ENCODE data around the gene SH3RF1. TPM values are rescaled to one million over a fixed set of nuclear protein-coding genes. Genes with fewer than 3 reads are reported as not detected.

SH3RF1 gene
- total RNA-seq, 1 experiment from 2014 or later: 59.5 TPM

- no TSS peak for BruUV-seq (replicated peaks)
- Histone ChIP-seq H3K9ac (ENCODE audit: low read length) (no peak overlapping the region), H3K27ac (ENCODE audit: low read depth, low read length) (no peak overlapping the region), H3K27me3 (ENCODE audit: insufficient read depth, low read length) (no peaks in the 10 kb centered on the region), H3K4me2 (ENCODE audit: low read length) (no peak overlapping the region), H3K4me1 (ENCODE audit: control insufficient read depth in 1 of 2, insufficient read depth in 2 of 2, low read length in 2 of 2) (no peaks in the 10 kb centered on the region), H2AFZ (ENCODE audit: low read depth, low read length, poor library complexity, severe bottlenecking) (no peak overlapping the region), H3K9me3 (ENCODE audit: control insufficient read depth in 1 of 2, insufficient read depth in 1 of 2, low read depth in 1 of 2, low read length in 2 of 2) (no peaks in the 10 kb centered on the region), H3K36me3 (ENCODE audit: control insufficient read depth in 1 of 2, insufficient read depth in 2 of 2, low read length in 2 of 2) (peaks cover 13 to 39% of the 10 kb centered on the region in 2 experiments; a peak in 3 of 4 replicates), H3K4me3 (replicated peaks in 1 of 2; ENCODE audit: low read depth in 1 of 2, low read length in 2 of 2) (no peak overlapping the region), H3K9me2 (ENCODE audit: insufficient read depth) (no peaks in the 10 kb centered on the region), H4K20me1 (ENCODE audit: insufficient read depth) (no peaks in the 10 kb centered on the region), H3K79me2 (ENCODE audit: insufficient read depth, low read length) (no peaks in the 10 kb centered on the region; the same call in 1 of the 2 replicates)
- ChIA-PET RAD21 (ENCODE audit: low non-redundant PET in 1 of 2, low total read pairs in 2 of 2, uncharacterized antibody in 2 of 2, unreplicated experiment in 2 of 2) (no interaction called here), CTCF (no interaction called here), POLR2A (no interaction called here)
- intact Hi-C loops (cut with micrococcal nuclease): no loop called here
- no peak for TF ChIP-seq ATF3 (IDR thresholded peaks at IDR 0.05)
- no peak for TF ChIP-seq EZH2phosphoT487 (IDR thresholded peaks at IDR 0.05; ENCODE audit: borderline replicate concordance)
- TF ChIP-seq ZBTB33 (IDR thresholded peaks at IDR 0.05; ENCODE audit: extremely low read depth, insufficient replicate concordance, low read length): no peak
- TF ChIP-seq CEBPB (IDR thresholded peaks at IDR 0.05; ENCODE audit: low read depth): no peak
- no peak for TF ChIP-seq TCF7L2 (IDR thresholded peaks at IDR 0.05; ENCODE audit: borderline replicate concordance, extremely low read depth, insufficient read depth, insufficient read length)
- no peak for TF ChIP-seq SRF (IDR thresholded peaks at IDR 0.05; ENCODE audit: low read depth)
- TF ChIP-seq CTCF (IDR thresholded peaks at IDR 0.05 in 2 of 3, conservative IDR thresholded peaks at IDR 0.05 in 1 of 3; ENCODE audit: borderline replicate concordance in 1 of 3, insufficient read depth in 1 of 3, low read depth in 2 of 3, low read length in 2 of 3): no peak
- no peak for TF ChIP-seq JUND (IDR thresholded peaks at IDR 0.05)
- no peak for TF ChIP-seq EZH2 (IDR thresholded peaks at IDR 0.05)
- TF ChIP-seq CBX3 (IDR thresholded peaks at IDR 0.05; ENCODE audit: low read depth): no peak
- no peak for TF ChIP-seq RAD21 (IDR thresholded peaks at IDR 0.05; ENCODE audit: low read depth)
- no peak for TF ChIP-seq FOSL1 (IDR thresholded peaks at IDR 0.05; ENCODE audit: low read depth)
- TF ChIP-seq ZFX (IDR thresholded peaks at IDR 0.05): no peak
- no peak for TF ChIP-seq REST (IDR thresholded peaks at IDR 0.05; ENCODE audit: low read depth)
- TF ChIP-seq SP1 (IDR thresholded peaks at IDR 0.05; ENCODE audit: low read depth): no peak
- no peak for TF ChIP-seq YY1 (IDR thresholded peaks at IDR 0.05; ENCODE audit: extremely low read depth, insufficient replicate concordance, low read depth, low read length)
- TF ChIP-seq ZNF274 (IDR thresholded peaks at IDR 0.05; ENCODE audit: low read depth, low read length): no peak
- no peak for TF ChIP-seq SIN3A (IDR thresholded peaks at IDR 0.05; ENCODE audit: low read depth)
- DNase-seq (ENCODE audit: low read depth, low spot score) (no peak), ATAC-seq (no peak)
These were observed 170.1 kb downstream of the SH3RF1 start for GRCh38 chr4:169100670-169101101.
